GM18499 (cell line): ENCODE data around the gene PANX2.
"Not testable (repeated sequence)": the region's sequence is repeated elsewhere in the genome, so short reads cannot be mapped to it uniquely, and the experiment has no call there.

Experiments used
- ATAC-seq: cut with Tn5 transposase; IDR thresholded peaks from one replicate; pipeline ENCODE4 v1.9.1; 2021; ENCODE audit warnings: moderate number of reproducible peaks; ENCODE audit not compliant: insufficient read depth, unreplicated experiment

PANX2 gene, protein sequence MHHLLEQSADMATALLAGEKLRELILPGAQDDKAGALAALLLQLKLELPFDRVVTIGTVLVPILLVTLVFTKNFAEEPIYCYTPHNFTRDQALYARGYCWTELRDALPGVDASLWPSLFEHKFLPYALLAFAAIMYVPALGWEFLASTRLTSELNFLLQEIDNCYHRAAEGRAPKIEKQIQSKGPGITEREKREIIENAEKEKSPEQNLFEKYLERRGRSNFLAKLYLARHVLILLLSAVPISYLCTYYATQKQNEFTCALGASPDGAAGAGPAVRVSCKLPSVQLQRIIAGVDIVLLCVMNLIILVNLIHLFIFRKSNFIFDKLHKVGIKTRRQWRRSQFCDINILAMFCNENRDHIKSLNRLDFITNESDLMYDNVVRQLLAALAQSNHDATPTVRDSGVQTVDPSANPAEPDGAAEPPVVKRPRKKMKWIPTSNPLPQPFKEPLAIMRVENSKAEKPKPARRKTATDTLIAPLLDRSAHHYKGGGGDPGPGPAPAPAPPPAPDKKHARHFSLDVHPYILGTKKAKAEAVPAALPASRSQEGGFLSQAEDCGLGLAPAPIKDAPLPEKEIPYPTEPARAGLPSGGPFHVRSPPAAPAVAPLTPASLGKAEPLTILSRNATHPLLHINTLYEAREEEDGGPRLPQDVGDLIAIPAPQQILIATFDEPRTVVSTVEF

GRCh38 chr22:50170453-50171318, at the start of gene PANX2:
PANX2 (plus strand) TSS chr22:50170731; CDS start chr22:50170731, 0 bp downstream.
- ATAC-seq = no peak

DNA sequence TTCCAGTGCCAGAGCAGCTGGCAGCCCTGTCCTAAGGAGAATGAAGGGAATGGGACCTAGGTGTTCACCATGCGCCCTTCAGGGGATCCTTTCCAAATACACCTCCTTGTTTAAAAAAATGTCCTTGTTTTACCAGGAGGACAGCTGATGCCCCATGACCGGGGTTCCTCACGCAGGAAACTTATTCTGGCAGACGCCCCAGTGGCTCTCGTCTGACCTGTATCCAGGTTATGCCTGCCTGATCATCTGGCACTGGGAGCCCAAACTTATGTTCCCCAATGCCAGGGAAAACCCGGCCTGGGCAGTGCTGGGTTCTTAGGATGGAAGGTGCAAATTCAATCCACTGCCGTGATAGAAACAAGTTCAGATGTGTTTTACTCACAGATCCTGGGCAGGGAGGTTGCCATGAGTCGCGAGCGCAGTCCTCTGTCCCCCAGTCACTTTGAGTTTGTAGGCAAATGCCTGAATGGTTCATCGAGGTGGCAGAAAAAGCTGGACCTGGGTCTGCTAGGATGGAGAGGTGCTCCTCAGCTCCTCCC, 49.3 kb upstream of the PANX2 start:
- no peak for ATAC-seq

- ATAC-seq = no peak
These were observed 47.4 kb upstream of the PANX2 start for GRCh38 chr22:50123119-50123518.

DNA sequence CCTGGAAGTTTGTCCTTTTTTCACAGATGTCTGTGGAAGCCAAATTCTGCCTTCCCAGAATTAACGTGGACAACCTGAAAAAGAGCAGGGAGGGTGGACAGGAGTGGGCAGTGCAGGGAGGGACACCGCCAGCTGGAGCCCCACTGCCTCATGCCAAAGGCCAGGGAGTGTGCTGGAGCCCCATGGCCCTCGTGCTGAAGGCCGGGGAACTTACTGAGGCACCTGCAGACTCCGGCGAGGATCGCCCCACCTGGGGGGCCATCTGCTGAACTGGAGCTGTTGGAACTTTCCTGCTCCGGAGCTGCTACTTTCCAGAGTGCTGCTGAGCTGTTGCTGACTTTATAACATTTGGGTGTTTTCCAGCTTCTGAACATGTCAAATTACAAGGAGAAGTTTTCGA, 45.5 kb upstream of the PANX2 start:
- ATAC-seq = no peak

GRCh38 chr22:50129121-50129736, 41.3 kb upstream of the PANX2 start:
- ATAC-seq = no peak

DNA sequence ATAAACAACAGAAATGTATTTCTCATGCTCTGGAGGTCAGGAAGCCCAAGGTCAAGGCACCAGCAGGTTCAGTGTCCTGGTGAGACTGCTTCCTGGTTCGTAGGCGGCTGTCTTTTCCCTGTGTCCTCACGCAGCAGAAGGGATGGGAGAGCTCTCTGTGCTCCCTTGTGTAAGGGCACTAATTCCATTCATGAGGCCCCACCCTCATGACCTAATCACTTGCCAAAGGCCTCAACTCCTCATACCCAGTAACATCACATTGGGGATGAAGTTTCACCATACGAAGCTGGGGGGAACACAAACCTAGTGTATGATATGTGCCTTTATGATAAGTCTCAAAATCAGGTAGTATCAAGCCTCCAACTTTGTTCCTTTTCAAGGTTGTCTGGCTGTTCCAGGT, 38.6 kb upstream of the PANX2 start:
- no peak for ATAC-seq

DNA sequence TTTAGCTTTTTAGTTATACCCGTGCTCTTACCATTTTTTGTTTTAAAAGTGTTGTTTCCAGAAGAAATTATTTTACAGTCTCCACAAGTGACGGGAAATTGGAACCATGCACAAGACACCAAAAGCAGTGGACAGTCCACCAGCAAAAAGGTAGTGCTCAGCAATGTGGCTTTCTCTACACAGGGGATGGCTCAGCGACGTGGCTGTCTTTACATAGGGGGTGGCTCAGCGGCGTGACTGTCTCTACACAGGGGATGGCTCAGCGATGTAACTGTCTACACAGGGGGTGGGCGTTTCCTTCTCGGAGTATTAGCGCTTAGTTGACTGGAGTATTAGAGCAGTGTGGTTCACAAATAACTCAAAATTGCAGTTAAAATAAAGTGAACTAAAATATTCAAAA, 36.0 kb upstream of the PANX2 start:
- ATAC-seq = no peak

- no peak for ATAC-seq
These were observed 33.9 kb upstream of the PANX2 start for GRCh38 chr22:50136581-50137015.

DNA sequence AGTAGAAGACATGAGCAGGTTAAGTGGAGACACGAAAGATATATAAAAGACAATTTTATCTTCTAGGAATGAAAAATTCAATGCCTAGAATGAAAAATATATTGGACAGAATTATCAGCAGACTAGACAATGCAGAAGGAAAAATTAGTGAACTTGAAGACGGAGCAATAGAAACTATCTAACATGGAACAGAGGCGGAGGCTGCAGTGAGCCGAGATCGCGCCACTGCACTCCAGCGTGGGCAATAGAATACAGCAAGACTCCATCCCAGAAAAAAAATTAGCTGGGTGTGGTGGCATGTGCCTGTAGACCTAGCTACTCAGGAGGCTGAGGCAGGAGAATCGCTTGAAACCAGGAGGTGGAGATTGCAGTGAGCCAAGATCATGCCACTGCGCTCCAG, 33.3 kb upstream of the PANX2 start:
- ATAC-seq = not testable (repeated sequence)

DNA sequence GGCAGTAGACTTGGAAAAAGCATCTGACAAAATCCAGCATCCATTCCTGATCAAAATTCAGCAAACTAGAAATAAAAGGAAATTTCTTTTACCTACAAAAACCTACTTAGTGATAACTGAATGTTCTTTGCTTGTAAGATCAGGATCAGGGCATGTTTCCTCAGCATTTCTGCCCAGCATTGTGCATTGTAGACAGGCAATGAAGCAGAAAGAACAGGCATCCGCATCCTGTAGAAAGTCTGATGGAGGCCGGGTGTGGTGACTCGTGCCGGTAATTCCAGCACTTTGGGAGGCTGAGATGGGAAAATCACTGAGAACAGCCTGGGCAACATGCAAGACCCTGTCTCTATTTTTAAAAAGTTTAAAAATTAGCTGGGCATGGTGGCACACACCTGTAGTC, 32.5 kb upstream of the PANX2 start:
- ATAC-seq = no peak

DNA sequence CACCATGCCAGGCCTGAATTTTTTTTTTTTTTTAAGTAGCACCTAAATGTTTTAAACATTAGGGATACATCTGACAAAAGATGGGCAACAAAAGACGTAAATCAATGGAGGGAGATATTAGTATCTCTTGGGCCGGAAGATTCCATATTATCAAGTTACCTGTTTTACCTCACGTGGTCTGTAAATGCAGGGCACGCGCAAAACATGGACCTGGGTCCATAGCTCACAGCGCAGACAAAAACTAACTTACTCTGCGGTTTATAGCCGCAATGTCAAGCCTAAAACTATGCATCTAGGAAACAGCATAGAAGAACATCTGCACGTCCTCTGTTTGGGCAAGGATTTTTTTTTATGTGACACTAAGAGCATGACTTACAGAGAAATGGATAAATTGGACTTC, 31.5 kb upstream of the PANX2 start:
- ATAC-seq = no peak

GRCh38 chr22:50139843-50140415, 30.6 kb upstream of the PANX2 start:
- ATAC-seq = no peak

DNA sequence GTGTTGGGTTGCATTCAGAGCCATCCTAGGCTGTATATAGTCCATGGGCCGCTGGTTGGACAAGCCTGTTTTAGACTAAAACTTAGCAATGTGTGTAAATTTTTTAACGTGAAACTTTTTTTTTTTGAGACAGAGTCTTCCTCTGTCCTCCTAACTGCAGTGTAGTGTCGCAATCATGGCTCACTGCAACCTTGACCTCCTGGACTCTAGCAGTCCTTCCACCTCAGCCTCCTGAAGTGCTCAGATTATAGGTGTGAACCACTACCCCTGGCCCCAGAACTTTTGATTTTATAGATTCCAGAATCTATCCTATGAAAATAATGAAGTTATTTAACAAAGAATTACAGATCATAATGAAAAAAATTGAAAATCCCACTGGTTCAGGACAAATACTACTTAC, 29.9 kb upstream of the PANX2 start:
- no peak for ATAC-seq

DNA sequence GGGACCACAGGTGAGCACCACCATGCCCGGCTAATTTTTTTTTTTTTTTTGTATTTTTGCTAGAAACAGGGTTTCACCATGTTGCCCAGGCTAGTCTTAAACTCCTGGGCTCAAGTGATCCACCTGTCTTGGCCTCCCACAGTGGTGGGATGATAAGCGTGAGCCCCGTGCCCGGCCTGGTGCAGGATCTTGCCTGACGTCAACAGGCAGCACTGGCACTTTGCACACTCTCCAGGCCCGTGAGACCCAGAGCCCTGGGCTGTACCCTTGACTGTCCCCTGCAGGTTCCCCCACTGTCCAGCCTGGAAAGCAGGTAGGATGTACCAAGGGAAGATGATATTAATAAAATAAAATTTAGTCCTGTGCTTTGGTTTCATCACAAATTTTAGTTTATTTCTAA, 29.1 kb upstream of the PANX2 start:
- no peak for ATAC-seq

- ATAC-seq = no peak
These were observed 28.6 kb upstream of the PANX2 start for GRCh38 chr22:50141891-50142363.

GRCh38 chr22:50143096-50143495, 27.4 kb upstream of the PANX2 start:
- ATAC-seq = no peak

- no peak for ATAC-seq
These were observed 26.4 kb upstream of the PANX2 start for GRCh38 chr22:50144005-50144614.

GRCh38 chr22:50145721-50146438, 24.7 kb upstream of the PANX2 start:
- ATAC-seq = no peak
